ENCODE results near the gene ZCCHC14. TPM values are rescaled to one million over a fixed set of nuclear protein-coding genes. Genes with fewer than 3 reads are reported as not detected.

ZCCHC14 gene
- total RNA-seq, 1 experiment from 2014 or later, result 27.7 TPM

DNA sequence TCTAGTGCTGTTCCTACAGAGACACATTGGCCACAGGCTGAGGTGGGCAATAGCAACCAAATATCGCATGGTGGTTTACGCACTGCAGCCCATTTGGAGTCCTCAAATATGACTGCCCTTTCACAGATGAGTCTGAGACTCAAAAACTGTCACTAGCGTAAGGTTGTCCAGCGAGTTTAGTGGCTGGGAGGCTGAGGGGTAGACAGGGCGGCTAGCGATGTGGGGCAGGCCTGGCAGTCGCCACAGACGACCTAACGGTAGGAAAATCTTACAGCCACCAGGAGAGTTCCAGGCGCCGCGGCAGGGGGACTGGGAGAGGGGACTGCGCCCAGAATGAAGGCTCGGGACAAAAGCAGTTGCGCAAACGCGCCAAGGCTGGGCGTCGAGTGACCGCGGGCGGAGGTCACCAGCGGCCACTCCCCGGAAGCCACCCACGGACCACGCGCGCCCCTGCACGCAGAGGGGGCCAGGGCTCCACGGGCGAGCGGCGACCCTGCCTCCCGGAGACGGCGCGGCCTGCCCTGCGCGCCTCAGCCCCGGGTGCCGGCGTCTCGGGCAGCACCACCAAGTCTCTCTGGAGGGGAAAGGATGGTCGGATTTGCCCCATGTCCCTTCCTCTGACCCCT, 101.4 kb downstream of the ZCCHC14 start:
- no peak overlapping the region for H2BK15ac ChIP-seq (ENCODE audit: low read depth, low read length)
- TF ChIP-seq, protein P1, sequence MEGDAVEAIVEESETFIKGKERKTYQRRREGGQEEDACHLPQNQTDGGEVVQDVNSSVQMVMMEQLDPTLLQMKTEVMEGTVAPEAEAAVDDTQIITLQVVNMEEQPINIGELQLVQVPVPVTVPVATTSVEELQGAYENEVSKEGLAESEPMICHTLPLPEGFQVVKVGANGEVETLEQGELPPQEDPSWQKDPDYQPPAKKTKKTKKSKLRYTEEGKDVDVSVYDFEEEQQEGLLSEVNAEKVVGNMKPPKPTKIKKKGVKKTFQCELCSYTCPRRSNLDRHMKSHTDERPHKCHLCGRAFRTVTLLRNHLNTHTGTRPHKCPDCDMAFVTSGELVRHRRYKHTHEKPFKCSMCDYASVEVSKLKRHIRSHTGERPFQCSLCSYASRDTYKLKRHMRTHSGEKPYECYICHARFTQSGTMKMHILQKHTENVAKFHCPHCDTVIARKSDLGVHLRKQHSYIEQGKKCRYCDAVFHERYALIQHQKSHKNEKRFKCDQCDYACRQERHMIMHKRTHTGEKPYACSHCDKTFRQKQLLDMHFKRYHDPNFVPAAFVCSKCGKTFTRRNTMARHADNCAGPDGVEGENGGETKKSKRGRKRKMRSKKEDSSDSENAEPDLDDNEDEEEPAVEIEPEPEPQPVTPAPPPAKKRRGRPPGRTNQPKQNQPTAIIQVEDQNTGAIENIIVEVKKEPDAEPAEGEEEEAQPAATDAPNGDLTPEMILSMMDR (conservative IDR thresholded peaks at IDR 0.05), result no peak
- peaks cover 34 to 42% of the 10 kb centered on the region in 2 experiments for H3K4me1 Mint-ChIP-seq
- peak overlapping the region; percentile 54 for H3K4me2 ChIP-seq (ENCODE audit: insufficient read depth, insufficient read length, low read length)
- H3K79me1 ChIP-seq (ENCODE audit: insufficient read depth, low read depth, low read length, poor library complexity, severe bottlenecking), result peaks cover 2% of the 10 kb centered on the region
- no peak overlapping the region for H3K14ac ChIP-seq (ENCODE audit: insufficient read depth, low read length)
- no peaks in the 10 kb centered on the region for H4K20me1 ChIP-seq (ENCODE audit: control insufficient read depth, insufficient read depth, insufficient read length)
- H3K56ac ChIP-seq (ENCODE audit: insufficient read length, low read depth, low read length), result no peak overlapping the region
- H3K23ac ChIP-seq (ENCODE audit: insufficient read length, low read depth, low read length), result no peak overlapping the region
- H3K4me1 ChIP-seq (ENCODE audit: insufficient read depth, low read length), result peaks cover 4% of the 10 kb centered on the region; the same call in 1 of the 2 replicates
- H3K36me3 Mint-ChIP-seq (ENCODE audit: insufficient read depth in 1 of 3, low read depth in 3 of 3), result peaks cover 0 to 6% (median 0%) of the 10 kb centered on the region in 3 experiments; a peak in 4 of 7 replicates
- no peak overlapping the region for H4K91ac ChIP-seq (ENCODE audit: insufficient read length, low read depth, low read length)
- no peak overlapping the region for H3K18ac ChIP-seq (ENCODE audit: insufficient read length, low read depth, low read length)
- peak overlapping the region; percentile 77 to 89 for H3K4me3 Mint-ChIP-seq
- H3K9ac ChIP-seq (ENCODE audit: extremely low read depth, insufficient read length, low read length), result no peak overlapping the region
- peaks cover 2% of the 10 kb centered on the region; the same call in 1 of the 2 replicates for H3K27me3 Mint-ChIP-seq (ENCODE audit: low read depth)
- no peak overlapping the region for H2BK12ac ChIP-seq (ENCODE audit: insufficient read length, low read depth, low read length)
- H2BK5ac ChIP-seq (ENCODE audit: insufficient read length, low read length), result no peak overlapping the region
- H4K8ac ChIP-seq (replicated peaks; ENCODE audit: insufficient read length, low read depth, low read length), result no peak overlapping the region
- H3K79me2 ChIP-seq (ENCODE audit: insufficient read depth, low read length), result peaks cover 2% of the 10 kb centered on the region; the same call in 1 of the 2 replicates
- H3K27ac Mint-ChIP-seq, result peak overlapping the region; percentile 83 to 95 (median 94); a peak in 4 of 7 replicates
- H2AFZ ChIP-seq (ENCODE audit: low read length), result no peak overlapping the region
- DNase-seq, result peak; percentile 67
- H3K27me3 ChIP-seq (ENCODE audit: insufficient read depth, low read length), result no peaks in the 10 kb centered on the region
- H2AK5ac ChIP-seq (ENCODE audit: insufficient read length, low read length), result no peak overlapping the region
- H2BK20ac ChIP-seq (ENCODE audit: low read depth, low read length, poor library complexity, severe bottlenecking), result no peak overlapping the region
- H3K27ac ChIP-seq (ENCODE audit: insufficient read length, low read depth, low read length), result no peak overlapping the region
- H3K9me3 Mint-ChIP-seq, result no peaks in the 10 kb centered on the region; a peak in 1 of 5 replicates
- WGBS (ENCODE audit: extremely low coverage, insufficient read length, low lambda C conversion rate), result no CpG with 5 or more reads among the region's 44 CpGs
- no peak overlapping the region for H2BK120ac ChIP-seq (ENCODE audit: low read depth, low read length, poor library complexity, severe bottlenecking)
- peaks cover 4% of the 10 kb centered on the region for H3K23me2 ChIP-seq (ENCODE audit: insufficient read length, low read depth, low read length, poor library complexity, severe bottlenecking)
- H4K5ac ChIP-seq (ENCODE audit: insufficient read length, low read depth, low read length), result no peak overlapping the region
- no peaks in the 10 kb centered on the region for H3K9me3 ChIP-seq (ENCODE audit: control insufficient read depth, low read depth, low read length)
- H3T11ph ChIP-seq (ENCODE audit: low read length), result no peak overlapping the region
- no peak overlapping the region for H3K4ac ChIP-seq (ENCODE audit: low read depth, low read length)
